PC-9 (cell line): Measurements from ENCODE around the gene QRFPR.

Experiments
- CTCF ChIP-seq: fragments of 200-600 bp; sonication (generic); conservative IDR thresholded peaks from 2 replicates; pipeline ENCODE4 v1.6.1; 2017; ENCODE audit warnings: mixed run types, antibody characterized with exemption, mild to moderate bottlenecking, moderate library complexity
- EZH2 ChIP-seq: fragments of 200-600 bp; sonication (generic); IDR thresholded peaks from 2 replicates; pipeline ENCODE4 v1.8.0; 2017; ENCODE audit warnings: antibody characterized with exemption, low read depth

- no peak for TF ChIP-seq CTCF
- no peak for TF ChIP-seq EZH2
Measured at GRCh38 chr4:121308328-121308663, 72.5 kb downstream of the QRFPR start.
